Ishikawa (cell line): Measurements from ENCODE around the gene INTS6.

ENCODE experiments used
- CEBPB ChIP-seq: IDR thresholded peaks from 2 replicates; pipeline ENCODE4 v1.6.1; 2012
- CREB1 ChIP-seq: IDR thresholded peaks from 2 replicates; pipeline ENCODE4 v1.6.1; 2012; ENCODE audit warnings: low read depth
- EGR1 ChIP-seq: IDR thresholded peaks from 2 replicates; pipeline ENCODE4 v1.6.1; 2012
- EP300 ChIP-seq: IDR thresholded peaks from 2 replicates; pipeline ENCODE4 v1.6.1; 2012; ENCODE audit warnings: borderline replicate concordance
- FOXM1 ChIP-seq: IDR thresholded peaks from 2 replicates; pipeline ENCODE4 v1.6.1; 2012; ENCODE audit warnings: low read depth, borderline replicate concordance
- NFIC ChIP-seq: IDR thresholded peaks from 2 replicates; pipeline ENCODE4 v1.6.1; 2012
- RAD21 ChIP-seq: IDR thresholded peaks from 2 replicates; pipeline ENCODE4 v1.6.1; 2012; ENCODE audit warnings: low read depth
- TAF1 ChIP-seq: IDR thresholded peaks from 2 replicates; pipeline ENCODE4 v1.6.1; 2012; ENCODE audit warnings: low read depth, mild to moderate bottlenecking
- TCF12 ChIP-seq: IDR thresholded peaks from 2 replicates; pipeline ENCODE4 v1.6.1; 2012; ENCODE audit warnings: low read depth
- TEAD4 ChIP-seq: IDR thresholded peaks from 2 replicates; pipeline ENCODE4 v1.6.1; 2012
- YY1 ChIP-seq: IDR thresholded peaks from 2 replicates; pipeline ENCODE4 v1.6.1; 2012; ENCODE audit warnings: low read depth
- ZBTB7A ChIP-seq: IDR thresholded peaks from 2 replicates; pipeline ENCODE4 v1.6.1; 2012; ENCODE audit warnings: low read depth
- TF ChIP-seq, protein P1 (sequence below): IDR thresholded peaks from 2 replicates; pipeline ENCODE4 v1.6.1; 2012
- TF ChIP-seq, protein P2 (sequence below): IDR thresholded peaks from 2 replicates; pipeline ENCODE4 v1.6.1; 2012
- TF ChIP-seq, protein P3 (sequence below): IDR thresholded peaks from 2 replicates; pipeline ENCODE4 v1.6.1; 2012; ENCODE audit warnings: low read depth, mild to moderate bottlenecking

Gene INTS6

DNA sequence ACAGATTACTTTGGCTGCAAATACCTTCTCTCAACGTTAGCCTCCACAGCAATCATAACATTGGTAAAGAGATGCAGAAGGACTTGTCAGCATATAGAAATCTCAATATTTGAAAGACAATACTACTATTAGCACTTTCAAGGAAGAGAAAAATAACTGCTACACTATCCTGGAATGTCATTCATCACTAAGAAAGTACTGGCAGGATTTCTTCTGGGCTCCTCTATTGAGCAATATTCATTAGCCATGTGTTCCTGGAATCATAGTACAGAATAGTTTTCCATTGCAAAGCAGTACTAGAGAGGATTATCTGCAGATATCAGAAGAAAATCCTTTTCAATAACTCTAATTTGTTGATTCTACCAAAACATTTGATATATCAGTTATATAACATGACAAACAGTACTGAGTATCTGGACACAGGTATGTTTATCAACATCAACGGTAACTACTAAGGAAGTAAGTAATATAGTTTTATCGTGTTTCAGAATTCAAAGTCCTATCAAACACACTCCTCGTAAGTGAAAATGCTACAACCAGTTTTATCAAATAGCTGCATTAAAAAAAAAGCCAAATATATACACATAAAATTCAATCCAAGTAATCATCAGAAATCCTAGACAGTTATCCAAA lies 27.3 kb downstream of the INTS6 start:
- TF ChIP-seq CEBPB (peak; percentile 30; the same call in 1 of the 2 replicates), NFIC (no peak)

DNA sequence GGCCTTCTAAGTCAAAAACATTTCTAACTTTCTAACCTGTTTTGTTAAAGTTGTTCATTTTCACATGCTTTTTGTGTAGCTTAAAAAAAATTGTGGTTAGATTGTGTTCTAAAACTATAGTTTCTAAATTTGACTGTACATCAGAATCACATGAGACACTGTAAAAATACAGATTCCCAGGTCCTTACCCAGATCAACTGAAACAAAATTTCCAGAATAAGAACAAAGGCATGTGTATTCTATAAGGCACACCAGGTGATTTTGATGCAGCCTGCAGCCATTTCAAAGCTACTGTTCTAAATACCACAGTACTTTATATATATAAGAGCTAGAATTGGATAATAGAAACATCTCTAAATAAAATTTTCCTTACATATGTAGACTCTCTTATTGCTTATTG lies 29.1 kb downstream of the INTS6 start:
- TF ChIP-seq, protein P1, sequence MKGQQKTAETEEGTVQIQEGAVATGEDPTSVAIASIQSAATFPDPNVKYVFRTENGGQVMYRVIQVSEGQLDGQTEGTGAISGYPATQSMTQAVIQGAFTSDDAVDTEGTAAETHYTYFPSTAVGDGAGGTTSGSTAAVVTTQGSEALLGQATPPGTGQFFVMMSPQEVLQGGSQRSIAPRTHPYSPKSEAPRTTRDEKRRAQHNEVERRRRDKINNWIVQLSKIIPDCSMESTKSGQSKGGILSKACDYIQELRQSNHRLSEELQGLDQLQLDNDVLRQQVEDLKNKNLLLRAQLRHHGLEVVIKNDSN, result no peak
- no peak for TF ChIP-seq EP300

DNA sequence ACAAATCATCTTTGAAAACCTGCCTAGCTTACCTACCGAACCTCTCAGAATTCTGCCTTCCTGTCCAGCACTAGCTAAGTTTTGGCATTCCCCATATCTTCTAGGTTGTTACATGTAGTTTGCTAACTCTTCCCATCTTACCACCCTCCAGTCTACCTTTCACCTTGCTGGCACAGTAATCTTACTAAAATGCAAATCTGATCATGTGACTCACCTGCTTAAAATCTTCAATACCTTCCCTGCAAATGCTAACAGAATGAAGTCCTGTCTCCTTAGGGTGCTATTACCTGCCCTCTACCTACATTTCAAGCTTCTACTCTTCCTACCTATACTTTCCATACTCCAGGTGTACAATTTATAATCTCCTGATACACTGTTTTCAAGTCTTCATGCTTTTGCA lies 30.4 kb downstream of the INTS6 start:
- no peak for TF ChIP-seq ZBTB7A
- no peak for TF ChIP-seq NFIC
- TF ChIP-seq TAF1, result no peak
- no peak for TF ChIP-seq CEBPB
- TF ChIP-seq, protein P1, result 0 out of 2 replicates have a peak, but pooled peaks have one; percentile 15

DNA sequence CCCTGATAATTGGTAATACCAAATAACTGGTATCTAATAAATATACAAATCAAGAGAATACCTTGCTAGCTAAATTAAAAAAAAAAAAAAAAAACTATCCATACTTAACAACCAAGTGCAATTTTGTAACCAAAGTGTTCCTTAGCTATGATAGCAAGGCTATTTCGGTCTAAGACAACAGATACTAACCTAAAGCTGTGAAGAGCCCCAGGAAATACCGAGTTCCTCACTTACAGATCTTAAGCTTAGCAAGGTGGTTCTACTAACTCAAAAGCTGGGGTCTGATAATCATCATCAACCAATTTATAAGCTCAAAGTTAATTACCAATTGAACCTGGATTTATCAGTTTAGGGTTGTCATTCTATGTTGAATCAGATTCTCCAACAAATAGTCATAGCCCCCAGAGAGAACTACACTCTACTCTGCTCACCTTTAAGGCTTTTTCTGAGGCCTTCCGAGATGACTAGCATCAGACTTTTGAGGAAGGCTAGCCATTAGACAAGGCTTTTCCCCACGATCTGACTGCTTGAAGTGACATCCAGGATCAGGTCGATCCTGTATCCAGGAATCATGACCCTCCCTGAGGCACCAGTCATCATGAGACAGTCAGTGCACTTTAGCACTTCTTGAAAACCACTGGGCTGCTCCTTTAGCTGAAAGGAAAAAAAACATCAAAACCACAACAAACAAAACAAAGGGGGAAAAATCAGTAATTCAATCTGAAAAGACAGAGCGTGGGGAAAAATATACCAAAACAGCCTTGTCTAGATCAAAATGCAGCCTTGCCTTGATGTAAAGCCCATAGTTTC lies 31.9 kb downstream of the INTS6 start:
- TF ChIP-seq TAF1 (no peak), EGR1 (no peak), TCF12 (no peak), NFIC (no peak), TEAD4 (no peak), EP300 (no peak)
- TF ChIP-seq, protein P2, sequence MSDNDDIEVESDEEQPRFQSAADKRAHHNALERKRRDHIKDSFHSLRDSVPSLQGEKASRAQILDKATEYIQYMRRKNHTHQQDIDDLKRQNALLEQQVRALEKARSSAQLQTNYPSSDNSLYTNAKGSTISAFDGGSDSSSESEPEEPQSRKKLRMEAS, result no peak
- TF ChIP-seq, protein P3, sequence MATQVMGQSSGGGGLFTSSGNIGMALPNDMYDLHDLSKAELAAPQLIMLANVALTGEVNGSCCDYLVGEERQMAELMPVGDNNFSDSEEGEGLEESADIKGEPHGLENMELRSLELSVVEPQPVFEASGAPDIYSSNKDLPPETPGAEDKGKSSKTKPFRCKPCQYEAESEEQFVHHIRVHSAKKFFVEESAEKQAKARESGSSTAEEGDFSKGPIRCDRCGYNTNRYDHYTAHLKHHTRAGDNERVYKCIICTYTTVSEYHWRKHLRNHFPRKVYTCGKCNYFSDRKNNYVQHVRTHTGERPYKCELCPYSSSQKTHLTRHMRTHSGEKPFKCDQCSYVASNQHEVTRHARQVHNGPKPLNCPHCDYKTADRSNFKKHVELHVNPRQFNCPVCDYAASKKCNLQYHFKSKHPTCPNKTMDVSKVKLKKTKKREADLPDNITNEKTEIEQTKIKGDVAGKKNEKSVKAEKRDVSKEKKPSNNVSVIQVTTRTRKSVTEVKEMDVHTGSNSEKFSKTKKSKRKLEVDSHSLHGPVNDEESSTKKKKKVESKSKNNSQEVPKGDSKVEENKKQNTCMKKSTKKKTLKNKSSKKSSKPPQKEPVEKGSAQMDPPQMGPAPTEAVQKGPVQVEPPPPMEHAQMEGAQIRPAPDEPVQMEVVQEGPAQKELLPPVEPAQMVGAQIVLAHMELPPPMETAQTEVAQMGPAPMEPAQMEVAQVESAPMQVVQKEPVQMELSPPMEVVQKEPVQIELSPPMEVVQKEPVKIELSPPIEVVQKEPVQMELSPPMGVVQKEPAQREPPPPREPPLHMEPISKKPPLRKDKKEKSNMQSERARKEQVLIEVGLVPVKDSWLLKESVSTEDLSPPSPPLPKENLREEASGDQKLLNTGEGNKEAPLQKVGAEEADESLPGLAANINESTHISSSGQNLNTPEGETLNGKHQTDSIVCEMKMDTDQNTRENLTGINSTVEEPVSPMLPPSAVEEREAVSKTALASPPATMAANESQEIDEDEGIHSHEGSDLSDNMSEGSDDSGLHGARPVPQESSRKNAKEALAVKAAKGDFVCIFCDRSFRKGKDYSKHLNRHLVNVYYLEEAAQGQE, result no peak

DNA sequence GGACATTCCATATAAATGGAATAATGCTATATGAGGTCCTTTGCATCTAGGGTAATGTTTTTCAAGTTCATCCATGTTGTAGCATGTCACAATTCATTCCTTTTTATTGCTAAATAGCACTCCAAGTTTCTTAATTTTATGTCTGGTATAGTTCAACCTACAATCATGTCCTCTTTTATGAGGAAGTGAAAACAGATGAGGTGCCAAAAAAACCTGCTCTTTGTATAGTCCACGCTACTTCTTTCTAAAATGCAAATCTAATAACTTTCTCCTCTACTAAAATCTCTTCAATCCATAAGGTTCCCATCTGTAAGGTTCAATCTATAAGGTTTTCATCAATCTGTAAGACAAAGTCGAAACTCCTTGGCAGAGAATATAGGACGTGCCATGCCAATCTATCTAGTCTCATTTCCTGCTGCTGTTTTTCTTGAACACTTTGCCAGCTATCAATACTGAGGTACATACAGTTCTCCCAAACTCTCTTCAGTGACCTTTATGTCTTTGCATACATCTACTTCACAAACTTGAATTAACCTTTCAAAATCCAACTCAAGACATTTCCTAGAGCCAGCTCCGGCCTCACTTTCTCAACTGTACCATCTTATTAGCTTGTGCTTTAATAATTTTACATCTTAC lies 33.7 kb downstream of the INTS6 start:
- TF ChIP-seq EP300 (no peak), TCF12 (no peak)

DNA sequence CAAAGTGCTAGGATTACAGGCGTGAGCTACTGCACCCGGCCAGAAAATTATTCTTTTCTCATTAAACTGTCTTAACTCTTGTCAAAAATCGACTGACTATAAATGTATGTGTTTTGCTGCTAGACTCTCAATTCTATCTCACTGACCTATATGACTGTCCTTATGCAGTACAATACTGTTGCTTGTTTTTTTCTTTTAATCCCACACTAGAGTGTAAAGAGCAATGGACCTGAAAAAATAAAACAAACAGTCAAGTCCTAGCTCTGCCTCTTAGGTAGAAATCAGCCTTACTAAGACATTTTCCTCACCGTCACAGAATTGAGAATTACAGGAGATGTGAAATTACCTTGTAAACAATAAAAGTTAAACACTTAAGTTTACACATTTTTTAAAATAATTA lies 35.1 kb downstream of the INTS6 start:
- no peak for TF ChIP-seq TCF12
- no peak for TF ChIP-seq TEAD4
- no peak for TF ChIP-seq NFIC
- no peak for TF ChIP-seq ZBTB7A
- TF ChIP-seq, protein P3, result no peak

DNA sequence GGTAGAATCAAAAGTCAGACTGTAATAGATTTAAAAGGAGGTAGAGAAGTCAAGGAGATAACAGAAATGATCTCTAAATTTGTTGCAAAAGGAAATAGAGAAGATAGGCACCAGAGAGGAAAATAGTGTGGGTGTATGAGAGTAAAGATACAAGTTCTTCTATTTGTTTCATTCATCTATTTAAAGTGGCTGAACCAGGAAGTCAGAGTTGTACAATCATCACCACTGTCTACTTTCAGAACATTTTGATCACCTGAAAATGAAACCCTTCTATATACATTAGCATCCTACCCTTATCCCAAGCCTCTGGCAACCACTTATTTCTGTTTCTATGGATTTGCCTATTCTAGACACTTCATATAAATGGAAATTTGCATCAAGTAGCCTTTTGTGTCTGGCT lies 36.7 kb downstream of the INTS6 start:
- TF ChIP-seq TAF1 (no peak), ZBTB7A (no peak), EP300 (no peak), CREB1 (no peak), EGR1 (no peak), TCF12 (no peak), RAD21 (no peak), TEAD4 (no peak), NFIC (no peak), FOXM1 (no peak), CEBPB (no peak), YY1 (no peak)
- TF ChIP-seq, protein P1, result no peak
- TF ChIP-seq, protein P2, result no peak
- TF ChIP-seq, protein P3, result no peak
